ENCODE results near the gene PAGR1. TPM values are rescaled to one million over a fixed set of nuclear protein-coding genes. Genes with fewer than 3 reads are reported as not detected.

The PAGR1 gene
- 17.2 and 21.5 TPM in 2 replicates for total RNA-seq

DNA sequence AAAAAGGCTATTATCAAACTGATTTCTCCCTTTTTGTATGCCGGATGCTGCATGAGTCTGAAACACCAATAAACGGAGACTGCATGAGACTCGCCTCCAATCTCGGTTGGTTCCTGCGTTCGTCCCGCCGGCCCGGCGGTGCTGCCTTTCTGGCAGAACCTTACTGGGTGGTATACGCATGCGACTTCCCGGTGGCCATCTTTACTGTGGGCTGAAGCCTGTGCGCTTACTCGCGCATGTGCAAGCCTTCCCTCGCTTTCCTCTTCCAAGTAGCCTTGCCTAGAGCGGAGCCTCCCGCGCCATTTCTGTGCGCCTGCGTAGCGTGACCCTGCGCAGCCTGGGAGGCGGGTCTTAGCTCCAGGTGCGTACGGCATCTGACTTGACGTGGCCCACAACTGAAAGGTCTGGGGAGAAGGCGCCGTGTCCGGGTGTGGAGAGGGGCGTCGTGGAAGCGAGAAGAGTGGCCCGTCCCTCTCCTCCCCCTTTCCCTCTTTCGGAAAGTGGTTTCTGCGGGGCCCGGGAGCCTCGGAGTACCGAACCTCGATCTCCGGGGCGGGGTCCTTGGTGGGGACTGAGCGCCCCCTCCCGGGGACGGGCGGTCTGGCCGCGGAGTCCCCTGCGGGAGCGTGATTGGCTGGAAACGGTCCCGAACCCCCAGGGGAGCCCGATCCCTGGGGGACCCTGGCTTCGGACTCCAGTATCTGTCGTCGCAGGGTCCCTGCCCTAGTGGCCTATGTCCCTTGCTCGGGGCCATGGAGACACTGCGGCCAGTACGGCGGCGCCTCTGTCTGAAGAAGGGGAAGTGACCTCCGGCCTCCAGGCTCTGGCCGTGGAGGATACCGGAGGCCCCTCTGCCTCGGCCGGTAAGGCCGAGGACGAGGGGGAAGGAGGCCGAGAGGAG lies at the start of gene PAGR1:
TSS of gene PAGR1 (plus strand) at position 360 of the 901 bp plus-strand sequence. CDS start at position 734, 374 bp downstream.

DNA sequence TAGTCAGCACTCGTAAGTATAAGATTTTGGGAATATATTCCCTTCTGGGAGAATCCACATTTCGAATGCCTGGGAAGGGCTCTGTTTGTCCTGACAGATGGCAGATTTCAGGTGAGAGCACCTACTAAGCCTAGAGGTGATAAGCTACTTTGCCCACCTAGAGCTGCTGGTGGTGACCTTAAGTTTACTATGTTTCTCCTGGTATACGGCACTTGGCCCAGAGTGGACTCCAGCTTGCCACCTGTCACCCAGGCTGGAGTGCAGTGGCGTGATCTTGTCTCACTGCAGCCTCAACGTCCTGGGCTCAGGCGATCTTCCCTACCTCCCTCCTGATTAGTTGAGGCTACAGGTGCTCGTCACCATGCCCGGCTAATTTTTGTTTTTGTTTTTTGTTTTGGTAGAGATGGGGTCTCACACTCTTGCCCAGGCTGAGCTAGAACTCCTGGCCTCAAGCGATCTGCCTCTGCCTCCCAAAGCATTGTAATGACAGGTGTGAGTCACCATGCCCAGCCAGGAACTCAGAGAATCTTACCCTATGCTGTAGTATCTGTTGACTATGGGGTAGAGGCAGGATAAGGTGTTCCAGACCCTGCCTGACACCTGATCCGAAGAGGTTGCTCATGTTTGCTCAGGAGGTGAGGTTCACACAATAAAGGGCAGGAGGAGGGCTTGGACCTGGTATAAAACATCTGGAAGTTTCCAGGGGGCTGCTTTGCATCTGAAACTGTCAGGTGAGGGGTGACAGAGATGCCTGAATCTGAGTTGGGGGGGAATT lies 38.2 kb upstream of the PAGR1 start, which contains the start of gene ZG16:
TSS of gene ZG16 (plus strand) at position 681 of the 775 bp plus-strand sequence. CDS start 1,011 bp downstream, outside the sequence.

DNA sequence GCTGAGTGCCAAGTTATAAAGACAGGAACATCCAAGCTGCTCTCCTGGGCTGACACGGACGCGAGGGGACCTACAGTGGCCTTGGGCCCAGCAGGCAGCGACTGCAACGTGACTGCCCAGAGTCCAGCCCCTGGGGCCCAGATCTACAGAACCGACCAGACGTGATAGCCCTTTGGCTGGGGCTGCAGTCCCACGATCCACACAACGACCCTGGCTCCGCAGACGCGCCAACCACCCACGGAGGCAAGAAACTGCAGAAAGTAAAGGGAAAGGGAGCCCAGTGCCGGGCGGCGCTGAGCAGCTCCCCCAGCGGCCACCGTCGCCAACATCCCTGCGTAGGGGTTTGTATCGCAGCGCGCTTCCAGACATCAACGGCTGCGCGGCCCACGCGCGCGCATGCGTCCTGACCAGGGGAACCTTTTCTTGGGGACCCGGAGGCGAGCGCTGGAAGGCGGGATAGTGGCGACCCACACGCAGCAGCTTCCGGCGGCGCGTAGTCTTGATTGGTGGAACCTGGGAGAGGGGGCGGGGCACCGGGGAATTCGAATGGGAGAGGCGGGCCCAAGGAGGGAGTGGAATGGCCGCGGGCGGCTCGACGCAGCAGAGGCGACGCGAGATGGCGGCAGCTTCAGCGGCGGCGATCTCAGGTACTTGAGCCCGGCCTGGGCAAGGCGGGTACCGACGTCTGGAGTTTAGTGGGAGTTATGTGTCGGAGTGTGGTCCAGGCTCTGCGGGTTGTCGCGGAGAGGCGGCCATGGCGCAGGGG lies 25.6 kb upstream of the PAGR1 start, which contains the start of gene KIF22:
TSS of gene KIF22 (plus strand) at position 569 of the 766 bp plus-strand sequence. CDS start at position 578, 9 bp downstream.

DNA sequence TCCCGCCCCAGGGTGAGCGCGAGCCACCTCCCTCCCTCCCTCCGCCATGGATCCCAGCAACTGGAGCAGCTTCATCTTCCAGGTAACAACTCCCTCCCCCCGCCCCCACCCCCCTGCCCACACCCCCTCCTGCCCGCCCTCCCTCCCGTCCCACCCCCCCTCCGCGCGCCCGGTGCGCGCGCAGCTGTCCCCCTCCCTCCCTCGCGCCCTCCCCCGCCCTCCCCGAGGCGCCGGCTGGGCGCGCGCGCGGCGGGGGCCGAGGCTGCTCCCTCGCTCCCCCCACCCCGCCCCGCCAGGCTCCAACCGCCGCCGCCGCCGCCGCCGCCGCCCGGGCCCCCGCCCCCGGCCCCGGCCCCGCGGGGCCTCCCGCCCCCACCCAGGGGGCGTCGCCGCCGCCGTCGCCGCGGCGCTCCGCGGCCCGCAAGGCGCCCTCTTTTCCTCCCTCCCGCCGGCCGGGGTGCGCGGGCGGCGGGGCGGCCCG lies 9.8 kb upstream of the PAGR1 start, which contains the start of gene MAZ:
TSS of gene MAZ (plus strand) at position 431 of the 481 bp plus-strand sequence. CDS start 173 bp downstream, outside the sequence.

GRCh38 chr16:29811896-29812665 lies 3.9 kb upstream of the PAGR1 start, which contains the start of gene PRRT2:
TSS of gene PRRT2 (plus strand) at chr16:29812193. CDS start at chr16:29813055, 862 bp downstream.

GRCh38 chr16:29820271-29820701 lies 4.3 kb downstream of the PAGR1 start, which contains the start of gene MVP:
TSS of gene MVP (plus strand) at chr16:29820462. CDS start at chr16:29830550, 10,088 bp downstream.

DNA sequence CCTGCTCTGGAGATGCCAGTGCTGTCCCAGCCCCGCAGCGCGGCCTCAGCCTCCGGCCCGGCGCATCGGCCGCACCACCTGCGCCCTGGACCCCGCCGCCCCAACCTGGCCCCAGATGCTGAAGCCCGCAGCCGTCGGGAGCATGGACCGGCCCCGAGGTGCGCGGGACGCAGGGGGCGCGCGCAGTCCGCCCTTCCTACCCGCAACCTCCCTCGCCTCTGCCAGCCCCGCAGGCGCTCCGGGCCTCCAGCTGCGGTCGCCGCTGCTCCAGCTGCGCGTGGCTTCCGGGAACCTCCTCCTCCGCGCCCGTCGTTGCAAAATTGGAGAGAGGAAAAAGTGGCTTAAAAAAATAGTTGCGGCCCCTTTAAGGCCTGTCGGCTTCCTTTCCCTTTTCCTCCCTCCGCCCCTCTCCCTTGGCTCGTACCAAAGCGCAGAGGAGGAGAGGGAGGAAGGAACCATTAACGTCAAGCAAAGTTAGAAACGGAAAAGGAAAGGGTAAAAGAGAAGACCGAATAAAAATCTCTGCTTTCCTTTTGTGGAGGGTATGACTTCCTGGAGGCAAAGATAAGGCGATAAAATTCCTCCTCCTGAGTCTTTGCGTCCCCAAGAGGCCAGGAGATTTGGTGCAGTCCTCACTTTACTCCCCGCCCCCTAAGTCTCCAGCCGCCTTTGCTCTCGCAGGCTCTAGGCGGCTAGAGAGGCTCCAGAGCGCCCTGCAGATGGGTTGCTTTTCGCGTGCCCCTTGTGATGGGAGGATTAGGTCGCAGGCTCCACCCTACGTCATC lies 47.1 kb downstream of the PAGR1 start, which contains the start of gene CDIPT:
TSS of gene CDIPT (minus strand) at position 343 of the 785 bp plus-strand sequence. CDS start 369 bp downstream, outside the sequence.

Other genes starting within 250 kb of the PAGR1 start
- gene SPN, start 152.9 kb upstream of the PAGR1 start, total RNA-seq, result not detected in 2 replicates
- under 0.01 and 0.19 TPM in 2 replicates for gene QPRT, start 137.0 kb upstream of the PAGR1 start, total RNA-seq
- gene C16orf54, start 70.2 kb upstream of the PAGR1 start, total RNA-seq, result not detected in 2 replicates
- gene ZG16, start 37.9 kb upstream of the PAGR1 start, total RNA-seq, result not detected in 2 replicates
- 29.6 and 57.5 TPM in 2 replicates for gene KIF22, start 25.4 kb upstream of the PAGR1 start, total RNA-seq
- gene MAZ, start 9.6 kb upstream of the PAGR1 start, total RNA-seq, result 227 and 252 TPM in 2 replicates
- 0.27 and 0.56 TPM in 2 replicates for gene PRRT2, start 4.0 kb upstream of the PAGR1 start, total RNA-seq
- 250 and 373 TPM in 2 replicates for gene MVP, start 4.3 kb downstream of the PAGR1 start, total RNA-seq
- gene CDIPT, start 47.1 kb downstream of the PAGR1 start, total RNA-seq, result 56.0 and 67.3 TPM in 2 replicates
- 1.2 and 3.7 TPM in 2 replicates for gene SEZ6L2, start 83.4 kb downstream of the PAGR1 start, total RNA-seq
- gene ASPHD1, start 84.3 kb downstream of the PAGR1 start, total RNA-seq, result 1.2 and 2.4 TPM in 2 replicates
- gene KCTD13, start 110.1 kb downstream of the PAGR1 start, total RNA-seq, result 4.7 and 5.7 TPM in 2 replicates
- 61.0 and 61.1 TPM in 2 replicates for gene TMEM219, start 145.9 kb downstream of the PAGR1 start, total RNA-seq
- gene TAOK2, start 157.7 kb downstream of the PAGR1 start, total RNA-seq, result 97.0 TPM in 2 replicates
- gene HIRIP3, start 179.5 kb downstream of the PAGR1 start, total RNA-seq, result 4.9 and 6.4 TPM in 2 replicates
- gene INO80E, start 180.1 kb downstream of the PAGR1 start, total RNA-seq, result 17.3 and 18.3 TPM in 2 replicates
- gene DOC2A, start 194.9 kb downstream of the PAGR1 start, total RNA-seq, result 0.09 and 0.38 TPM in 2 replicates
- not detected in 2 replicates for gene C16orf92, start 207.0 kb downstream of the PAGR1 start, total RNA-seq
- gene TLCD3B, start 215.1 kb downstream of the PAGR1 start, total RNA-seq, result 0.09 TPM in 2 replicates
- 358 and 754 TPM in 2 replicates for gene ALDOA, start 249.6 kb downstream of the PAGR1 start, total RNA-seq

Measured in endothelial cell of coronary artery (primary cell).